ENCODE data around the gene C1QTNF6. TPM values are rescaled to one million over a fixed set of nuclear protein-coding genes. Genes with fewer than 3 reads are reported as not detected.

Gene C1QTNF6
- total RNA-seq, 2 donors from 2014 or later = 9.3 to 16.7 TPM

GRCh38 chr22:37219533-37219932, 31.5 kb upstream of the C1QTNF6 start:
- no peak for DNase-seq
- Histone ChIP-seq H3K4me3 (no peak overlapping the region), H3K9me3 (no peaks in the 10 kb centered on the region), H3K9ac (ENCODE audit: low read depth in 2 of 2, low read length in 2 of 2) (no peak overlapping the region), H3K27me3 (no peaks in the 10 kb centered on the region), H3K36me3 (no peaks in the 10 kb centered on the region), H3K4me1 (no peaks in the 10 kb centered on the region), H3K27ac (peak overlapping the region; percentile 61)
- intact Hi-C loops (cut with DNase I) = no loop called here
- TF ChIP-seq CTCF (IDR thresholded peaks at IDR 0.05) = no peak

GRCh38 chr22:37218771-37219411, 30.8 kb upstream of the C1QTNF6 start:
- DNase-seq = no peak
- H3K27ac ChIP-seq = peak overlapping the region; percentile 61
- no peaks in the 10 kb centered on the region for H3K36me3 ChIP-seq
- no peaks in the 10 kb centered on the region for H3K9me3 ChIP-seq
- H3K4me1 ChIP-seq = no peaks in the 10 kb centered on the region
- intact Hi-C loops (cut with DNase I) = no loop called here
- no peak for TF ChIP-seq CTCF (IDR thresholded peaks at IDR 0.05)
- no peak overlapping the region for H3K4me3 ChIP-seq
- peak overlapping the region in 1 of 2 donors; percentile 24 for H3K9ac ChIP-seq (ENCODE audit: low read depth in 2 of 2, low read length in 2 of 2)
- no peaks in the 10 kb centered on the region for H3K27me3 ChIP-seq

GRCh38 chr22:37218399-37218770, 30.3 kb upstream of the C1QTNF6 start:
- TF ChIP-seq CTCF (IDR thresholded peaks at IDR 0.05) = no peak
- H3K9ac ChIP-seq (ENCODE audit: low read depth in 2 of 2, low read length in 2 of 2) = peak overlapping the region in 1 of 2 donors; percentile 24
- DNase-seq = no peak
- no peaks in the 10 kb centered on the region for H3K27me3 ChIP-seq
- H3K4me3 ChIP-seq = no peak overlapping the region
- intact Hi-C loops (cut with DNase I) = no loop called here
- H3K4me1 ChIP-seq = no peaks in the 10 kb centered on the region
- no peaks in the 10 kb centered on the region for H3K9me3 ChIP-seq
- no peaks in the 10 kb centered on the region for H3K36me3 ChIP-seq
- H3K27ac ChIP-seq = no peak overlapping the region

GRCh38 chr22:37215890-37216289, 27.8 kb upstream of the C1QTNF6 start:
- H3K36me3 ChIP-seq = no peaks in the 10 kb centered on the region
- H3K4me3 ChIP-seq = no peak overlapping the region
- DNase-seq = no peak
- no peak overlapping the region for H3K9ac ChIP-seq (ENCODE audit: low read depth in 2 of 2, low read length in 2 of 2)
- intact Hi-C loops (cut with DNase I) = no loop called here
- H3K27me3 ChIP-seq = no peaks in the 10 kb centered on the region
- no peaks in the 10 kb centered on the region for H3K4me1 ChIP-seq
- H3K27ac ChIP-seq = no peak overlapping the region
- no peaks in the 10 kb centered on the region for H3K9me3 ChIP-seq
- no peak for TF ChIP-seq CTCF (IDR thresholded peaks at IDR 0.05)

GRCh38 chr22:37214731-37215030, 26.6 kb upstream of the C1QTNF6 start:
- Histone ChIP-seq H3K36me3 (no peaks in the 10 kb centered on the region), H3K4me1 (no peaks in the 10 kb centered on the region), H3K27ac (no peak overlapping the region), H3K9me3 (no peaks in the 10 kb centered on the region), H3K9ac (ENCODE audit: low read depth in 2 of 2, low read length in 2 of 2) (no peak overlapping the region), H3K27me3 (no peaks in the 10 kb centered on the region), H3K4me3 (no peak overlapping the region)
- intact Hi-C loops (cut with DNase I) = no loop called here
- no peak for TF ChIP-seq CTCF (IDR thresholded peaks at IDR 0.05)
- no peak for DNase-seq
